HEK293T (cell line): Measurements from ENCODE around the gene C3orf85.

Experiments
- CTCF ChIA-PET: fragments of 350-600 bp; formaldehyde crosslinking; extraction: SDS; loops from one replicate; lab custom pipeline; 2021; ENCODE audit warnings: antibody characterized with exemption, inconsistent platforms; lab: Yijun Ruan, JAX
- POLR2A ChIA-PET: fragments of 350-600 bp; formaldehyde crosslinking; extraction: SDS; loops from one replicate; lab custom pipeline; 2020; ENCODE audit warnings: antibody characterized with exemption, inconsistent platforms; lab: Yijun Ruan, JAX
- DNase-seq: peaks from one replicate; pipeline ENCODE4 v3.0.0; 2012; ENCODE audit warnings: mixed read lengths; ENCODE audit errors: extremely low spot score
- ARNT ChIP-seq: fragments of 450-650 bp; IDR thresholded peaks from 2 replicates; pipeline ENCODE4 v1.6.1; 2017; ENCODE audit warnings: mild to moderate bottlenecking
- BHLHE40 ChIP-seq: fragments of 450-650 bp; IDR thresholded peaks from 2 replicates; pipeline ENCODE4 v1.6.1; 2016; ENCODE audit warnings: mild to moderate bottlenecking, moderate library complexity, borderline replicate concordance
- CTBP1 ChIP-seq: fragments of 450-650 bp; IDR thresholded peaks from 2 replicates; pipeline ENCODE4 v1.6.1; 2016; ENCODE audit warnings: borderline replicate concordance
- ELF4 ChIP-seq: fragments of 450-650 bp; IDR thresholded peaks from 2 replicates; pipeline ENCODE4 v1.6.1; 2017; ENCODE audit warnings: antibody characterized with exemption
- FOXA1 ChIP-seq: fragments of 450-650 bp; IDR thresholded peaks from 2 replicates; pipeline ENCODE4 v1.6.1; 2016; ENCODE audit warnings: mild to moderate bottlenecking
- FOXK2 ChIP-seq: fragments of 450-650 bp; IDR thresholded peaks from 2 replicates; pipeline ENCODE4 v1.6.1; 2016; ENCODE audit warnings: mild to moderate bottlenecking
- FOXM1 ChIP-seq: fragments of 450-650 bp; IDR thresholded peaks from 2 replicates; pipeline ENCODE4 v1.6.1; 2017; ENCODE audit warnings: mild to moderate bottlenecking, borderline replicate concordance
- HDGF ChIP-seq: fragments of 450-650 bp; IDR thresholded peaks from 2 replicates; pipeline ENCODE4 v1.6.1; 2017; ENCODE audit warnings: antibody characterized with exemption, borderline replicate concordance
- L3MBTL2 ChIP-seq: fragments of 450-650 bp; conservative IDR thresholded peaks from 2 replicates; pipeline ENCODE4 v1.6.1; 2016; ENCODE audit warnings: mild to moderate bottlenecking
- LEF1 ChIP-seq: fragments of 450-650 bp; IDR thresholded peaks from 2 replicates; pipeline ENCODE4 v1.6.1; 2017; ENCODE audit warnings: mild to moderate bottlenecking, borderline replicate concordance
- NFRKB ChIP-seq: fragments of 450-650 bp; IDR thresholded peaks from 2 replicates; pipeline ENCODE4 v1.6.1; 2016; ENCODE audit warnings: mild to moderate bottlenecking, moderate library complexity
- PKNOX1 ChIP-seq: fragments of 450-650 bp; IDR thresholded peaks from 2 replicates; pipeline ENCODE4 v1.6.1; 2016
- SP1 ChIP-seq: fragments of 450-650 bp; IDR thresholded peaks from 2 replicates; pipeline ENCODE4 v1.6.1; 2017
- SUZ12 ChIP-seq: fragments of 450-650 bp; IDR thresholded peaks from 2 replicates; pipeline ENCODE4 v1.6.1; 2016; ENCODE audit warnings: mild to moderate bottlenecking
- TARDBP ChIP-seq: fragments of 450-650 bp; IDR thresholded peaks from 2 replicates; pipeline ENCODE4 v1.6.1; 2016
- ZNF384 ChIP-seq: fragments of 450-650 bp; IDR thresholded peaks from 2 replicates; pipeline ENCODE4 v1.6.1; 2016

The C3orf85 gene

GRCh38 chr3:109137761-109138160 lies 1.2 kb downstream of the C3orf85 start:
- CTCF ChIA-PET: no interaction called here
- peak; percentile 13 for DNase-seq
- POLR2A ChIA-PET: no interaction called here

GRCh38 chr3:109140318-109140717 lies 3.8 kb downstream of the C3orf85 start:
- TF ChIP-seq L3MBTL2 (no peak), ARNT (no peak), SUZ12 (no peak), BHLHE40 (no peak), FOXK2 (no peak), FOXA1 (no peak), SP1 (no peak), CTBP1 (no peak), ELF4 (no peak), HDGF (no peak), ZNF384 (no peak), PKNOX1 (no peak), FOXM1 (no peak), LEF1 (no peak), NFRKB (no peak), TARDBP (no peak)
- ChIA-PET POLR2A (no interaction called here), CTCF (no interaction called here)
- no peak for DNase-seq

More at GRCh38 chr3:109137761-109138160, 1.2 kb downstream of the C3orf85 start:
- no peak for TF ChIP-seq CTBP1
- TF ChIP-seq TARDBP: no peak
- TF ChIP-seq NFRKB: no peak
- TF ChIP-seq PKNOX1: no peak
- no peak for TF ChIP-seq SUZ12
- no peak for TF ChIP-seq BHLHE40

- no peak for DNase-seq
- CTCF ChIA-PET: no interaction called here
- no peak for TF ChIP-seq CTBP1
- TF ChIP-seq SUZ12: no peak
- TF ChIP-seq PKNOX1: no peak
- TF ChIP-seq BHLHE40: no peak
- TF ChIP-seq FOXA1: no peak
- TF ChIP-seq NFRKB: no peak
- TF ChIP-seq FOXM1: no peak
- TF ChIP-seq ELF4: no peak
- TF ChIP-seq FOXK2: no peak
- TF ChIP-seq HDGF: no peak
- no peak for TF ChIP-seq TARDBP
- POLR2A ChIA-PET: no interaction called here
Observed at GRCh38 chr3:109143646-109144045, 7.1 kb downstream of the C3orf85 start.

GRCh38 chr3:109149078-109149477 lies 12.6 kb downstream of the C3orf85 start:
- no peak for DNase-seq
- POLR2A ChIA-PET: no interaction called here
- no peak for TF ChIP-seq FOXA1
- no peak for TF ChIP-seq ARNT
- TF ChIP-seq L3MBTL2: no peak
- TF ChIP-seq FOXM1: no peak
- TF ChIP-seq TARDBP: no peak
- TF ChIP-seq PKNOX1: no peak
- TF ChIP-seq FOXK2: no peak
- TF ChIP-seq LEF1: no peak
- no peak for TF ChIP-seq SP1
- no peak for TF ChIP-seq HDGF
- TF ChIP-seq BHLHE40: no peak
- CTCF ChIA-PET: no interaction called here

- POLR2A ChIA-PET: no interaction called here
- TF ChIP-seq SUZ12 (no peak), FOXM1 (no peak), TARDBP (no peak), LEF1 (no peak), BHLHE40 (no peak), ELF4 (no peak), HDGF (no peak), ARNT (no peak), CTBP1 (no peak), L3MBTL2 (no peak), PKNOX1 (no peak), FOXA1 (no peak)
- CTCF ChIA-PET: no interaction called here
- DNase-seq: no peak
Observed at GRCh38 chr3:109152320-109152719, 15.8 kb downstream of the C3orf85 start.

- ChIA-PET POLR2A (no interaction called here), CTCF (no interaction called here)
- TF ChIP-seq FOXM1: no peak
- TF ChIP-seq SUZ12: no peak
- TF ChIP-seq FOXA1: no peak
- TF ChIP-seq TARDBP: no peak
- TF ChIP-seq FOXK2: no peak
- TF ChIP-seq NFRKB: no peak
- no peak for TF ChIP-seq LEF1
- no peak for TF ChIP-seq PKNOX1
- no peak for TF ChIP-seq BHLHE40
- no peak for TF ChIP-seq HDGF
- no peak for TF ChIP-seq ZNF384
- no peak for TF ChIP-seq L3MBTL2
- TF ChIP-seq CTBP1: no peak
- no peak for TF ChIP-seq SP1
- TF ChIP-seq ARNT: no peak
- TF ChIP-seq ELF4: no peak
- no peak for DNase-seq
Observed at GRCh38 chr3:109154979-109155378, 18.5 kb downstream of the C3orf85 start.
